Mesothelial cell of epicardium (in vitro differentiated cells): ENCODE results near the gene SYT14. TPM values are rescaled to one million over a fixed set of nuclear protein-coding genes. Genes with fewer than 3 reads are reported as not detected.

Source experiments
- DNase-seq, 2 experiments: peaks; one replicate each; pipeline ENCODE4 v3.0.0; 2021; ENCODE audit warnings: low spot score in 2 of 2; ENCODE audit not compliant: unreplicated experiment in 2 of 2
- H3K27ac Mint-ChIP-seq: 2 replicates; pipeline ENCODE4 v1.8.0; 2021; ENCODE audit warnings: mixed read lengths
- H3K27me3 Mint-ChIP-seq: 2 replicates; pipeline ENCODE4 v1.8.0; 2021; ENCODE audit warnings: low read depth, mixed read lengths
- H3K36me3 Mint-ChIP-seq: 2 replicates; pipeline ENCODE4 v1.8.0; 2021; ENCODE audit warnings: mixed read lengths
- H3K4me1 Mint-ChIP-seq: 2 replicates; pipeline ENCODE4 v1.8.0; 2021; ENCODE audit warnings: mixed read lengths
- H3K4me3 Mint-ChIP-seq: 2 replicates; pipeline ENCODE4 v1.8.0; 2021; ENCODE audit warnings: mild to moderate bottlenecking, moderate library complexity, mixed read lengths
- H3K9me3 Mint-ChIP-seq: 2 replicates; pipeline ENCODE4 v1.8.0; 2021; ENCODE audit warnings: mixed read lengths
- CTCF ChIP-seq: fragments of 200-600 bp; sonication (generic); IDR thresholded peaks from one replicate; pipeline ENCODE4 v1.5.0; 2021; ENCODE audit warnings: antibody characterized with exemption; ENCODE audit not compliant: unreplicated experiment
- total RNA-seq: library from RNA; stranded (reverse); gene quantifications from 3 replicates; pipeline ENCODE4 v1.2.1, GENCODE V29; 2021

Gene SYT14
- total RNA-seq, 1 donor from 2014 or later = 1.1 TPM

GRCh38 chr1:210072129-210072528 lies 134.1 kb downstream of the SYT14 start:
- TF ChIP-seq CTCF = no peak
- H3K4me3 Mint-ChIP-seq = no peak overlapping the region

GRCh38 chr1:210072896-210073504 lies 135.0 kb downstream of the SYT14 start:
- Mint-ChIP-seq H3K4me1 (peaks cover 6% of the 10 kb centered on the region), H3K27ac (no peak overlapping the region), H3K36me3 (no peaks in the 10 kb centered on the region), H3K9me3 (peaks cover 4% of the 10 kb centered on the region), H3K27me3 (no peaks in the 10 kb centered on the region), H3K4me3 (no peak overlapping the region)
- DNase-seq = no peak
- no peak for TF ChIP-seq CTCF

More at GRCh38 chr1:210072129-210072528, 134.1 kb downstream of the SYT14 start:
- Mint-ChIP-seq H3K27ac (no peak overlapping the region), H3K9me3 (peaks cover 9% of the 10 kb centered on the region), H3K27me3 (no peaks in the 10 kb centered on the region), H3K36me3 (no peaks in the 10 kb centered on the region), H3K4me1 (peaks cover 6% of the 10 kb centered on the region)
- DNase-seq = no peak

- no peak for DNase-seq
- peaks cover 6% of the 10 kb centered on the region for H3K4me1 Mint-ChIP-seq
- H3K4me3 Mint-ChIP-seq = no peak overlapping the region
- H3K36me3 Mint-ChIP-seq = no peaks in the 10 kb centered on the region
- no peak for TF ChIP-seq CTCF
- H3K9me3 Mint-ChIP-seq = peaks cover 4% of the 10 kb centered on the region
- no peak overlapping the region for H3K27ac Mint-ChIP-seq
- no peaks in the 10 kb centered on the region for H3K27me3 Mint-ChIP-seq
Measured at GRCh38 chr1:210074904-210075303, 136.9 kb downstream of the SYT14 start.

- Mint-ChIP-seq H3K4me1 (peaks cover 6% of the 10 kb centered on the region), H3K36me3 (no peaks in the 10 kb centered on the region), H3K27ac (no peak overlapping the region), H3K4me3 (no peak overlapping the region), H3K27me3 (no peaks in the 10 kb centered on the region), H3K9me3 (peaks cover 4% of the 10 kb centered on the region)
- TF ChIP-seq CTCF = no peak
- DNase-seq = no peak
Measured at GRCh38 chr1:210076620-210077019, 138.6 kb downstream of the SYT14 start.

GRCh38 chr1:210081494-210081893 lies 143.5 kb downstream of the SYT14 start:
- Mint-ChIP-seq H3K4me3 (no peak overlapping the region), H3K27me3 (no peaks in the 10 kb centered on the region), H3K9me3 (peaks cover 1% of the 10 kb centered on the region), H3K36me3 (no peaks in the 10 kb centered on the region), H3K4me1 (no peaks in the 10 kb centered on the region), H3K27ac (no peak overlapping the region)
- no peak for TF ChIP-seq CTCF
- no peak for DNase-seq

- Mint-ChIP-seq H3K4me1 (no peaks in the 10 kb centered on the region), H3K27ac (no peak overlapping the region)
Measured at GRCh38 chr1:210085359-210085758, 147.3 kb downstream of the SYT14 start.

More at GRCh38 chr1:210085359-210085758, 147.3 kb downstream of the SYT14 start:
- no peak for TF ChIP-seq CTCF
- no peak overlapping the region for H3K4me3 Mint-ChIP-seq
- H3K36me3 Mint-ChIP-seq = no peaks in the 10 kb centered on the region
- H3K27me3 Mint-ChIP-seq = no peaks in the 10 kb centered on the region
- DNase-seq = no peak
- peaks cover 4% of the 10 kb centered on the region for H3K9me3 Mint-ChIP-seq
